COLO668 (cell line): ENCODE results near the gene HMG20B.
A peak's percentile ranks its signal among the peaks of the same experiment; 100 is the strongest.

Experiments
- DNase-seq: peaks from one replicate; lab custom pipeline; 2025; ENCODE audit not compliant: unreplicated experiment; lab: John Stamatoyannopoulos, UW

The HMG20B gene

GRCh38 chr19:3618811-3619630 is 46.3 kb downstream of the HMG20B start:
- no peak for DNase-seq

DNA sequence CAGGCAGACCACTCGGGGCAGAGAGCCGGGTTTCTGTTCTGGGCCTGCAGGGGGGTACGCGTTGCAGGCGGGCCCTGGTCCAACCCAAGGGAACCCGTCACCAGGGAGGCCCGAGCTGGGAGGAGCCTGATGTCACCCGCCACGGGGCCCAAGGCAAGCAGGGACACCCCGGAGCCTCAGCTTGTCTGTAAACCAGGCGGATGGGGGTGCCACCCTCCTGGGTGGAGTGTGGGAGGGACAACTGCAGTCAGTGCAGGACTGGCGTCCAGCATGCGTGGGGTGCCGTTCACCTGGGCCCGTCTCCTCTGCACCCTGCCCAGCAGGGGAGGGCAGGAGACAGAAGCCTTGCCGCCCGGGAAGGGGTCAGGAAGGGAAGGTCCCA is 46.9 kb downstream of the HMG20B start:
- DNase-seq = no peak

- no peak for DNase-seq
These were observed 47.5 kb downstream of the HMG20B start for GRCh38 chr19:3620145-3620816.

GRCh38 chr19:3620817-3621547 is 48.2 kb downstream of the HMG20B start:
- DNase-seq = no peak

DNA sequence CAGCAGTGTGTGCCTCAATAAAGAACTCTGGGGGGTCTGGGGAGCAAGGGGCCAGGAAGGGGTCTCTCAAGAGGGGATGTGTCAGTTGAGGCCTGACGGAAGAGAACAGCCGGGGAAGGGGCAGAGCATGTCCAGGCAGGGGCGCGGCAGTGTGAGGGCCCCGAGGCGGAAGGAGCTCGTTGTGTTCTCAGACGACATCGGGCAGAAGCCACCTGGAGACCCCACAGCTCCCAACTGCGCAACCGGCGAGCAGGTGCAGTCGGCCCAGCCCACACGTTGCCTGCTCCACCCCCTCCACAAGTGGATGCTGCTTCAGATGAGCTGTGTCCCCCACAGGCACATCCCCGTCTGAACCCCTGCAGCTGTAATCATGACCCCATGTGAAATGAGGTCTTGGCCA is 48.9 kb downstream of the HMG20B start:
- no peak for DNase-seq

- DNase-seq = no peak
These were observed 49.5 kb downstream of the HMG20B start for GRCh38 chr19:3622224-3622623.

DNA sequence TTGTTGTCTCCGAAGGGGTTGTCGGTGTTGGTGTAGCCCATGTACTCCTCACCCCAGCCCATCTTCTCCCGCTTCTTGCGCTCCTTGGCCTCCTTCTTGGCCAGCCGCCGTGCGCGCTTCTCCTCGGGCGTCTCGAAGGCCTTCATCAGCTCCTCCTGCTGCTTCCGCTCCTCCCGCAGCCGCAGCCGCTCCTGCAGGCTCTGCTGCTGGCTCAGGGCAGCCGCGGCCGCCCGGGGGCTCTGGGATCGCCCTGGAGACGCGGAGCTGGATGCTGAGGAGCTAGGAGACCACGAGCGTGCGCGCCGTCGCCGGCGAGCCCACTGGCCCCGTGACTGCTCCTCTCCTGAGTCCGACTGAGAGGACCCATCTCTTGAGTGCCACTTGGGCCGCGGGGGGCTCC is 51.0 kb downstream of the HMG20B start:
- no peak for DNase-seq

GRCh38 chr19:3625996-3626472 is 53.3 kb downstream of the HMG20B start:
- DNase-seq = no peak

DNA sequence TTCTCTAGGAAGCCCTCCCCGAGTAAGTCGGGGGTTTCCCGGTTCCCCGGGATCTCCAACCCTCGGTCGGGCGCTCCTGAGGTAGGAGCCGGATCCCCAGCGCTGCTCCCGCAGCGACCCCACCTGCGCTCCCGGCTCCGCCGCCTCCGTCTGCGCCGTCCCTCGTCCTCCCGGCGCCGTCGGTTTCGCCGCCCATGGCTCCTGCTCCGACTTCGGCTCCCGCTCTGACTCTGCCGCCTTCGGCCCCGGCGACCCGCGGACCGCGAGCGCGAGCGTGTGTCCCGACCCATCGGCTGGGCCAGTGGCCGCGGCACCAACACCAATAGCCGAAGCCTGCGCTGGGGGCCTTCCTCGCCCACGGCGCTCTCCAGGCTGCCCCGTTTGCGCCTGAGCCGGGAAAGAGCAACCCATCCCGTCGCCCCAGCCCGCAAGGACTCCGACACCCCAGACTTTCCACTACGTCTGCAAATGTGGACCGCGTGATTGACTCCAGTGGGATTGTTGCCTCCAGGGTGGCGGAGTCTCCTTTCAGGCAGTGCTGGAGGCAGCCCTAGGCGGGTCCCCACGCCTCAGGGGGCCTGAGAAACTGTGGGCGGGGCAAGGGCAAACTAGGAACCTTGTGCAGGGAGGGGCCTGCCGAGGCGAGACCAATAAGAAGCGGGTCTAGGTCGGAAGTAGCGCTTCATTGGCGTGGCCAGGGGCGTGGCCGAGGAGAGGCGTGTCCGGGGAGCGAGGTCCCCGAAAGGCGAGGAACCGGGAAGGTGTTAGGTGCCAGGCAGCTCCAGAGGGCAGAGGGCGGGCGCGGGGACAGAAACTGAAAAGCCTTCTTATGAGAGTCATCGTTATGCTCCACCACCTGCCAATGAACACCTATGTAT is 54.0 kb downstream of the HMG20B start, which contains the start of gene CACTIN:
Gene CACTIN, minus strand, starts transcription at position 318 of the 878 bp plus-strand sequence. Its CDS starts 28 bp downstream, at position 290.
- peak; percentile 99 for DNase-seq

GRCh38 chr19:3627351-3627723 is 54.6 kb downstream of the HMG20B start:
- no peak for DNase-seq
